ENCODE results near the gene PCCA. TPM values are rescaled to one million over a fixed set of nuclear protein-coding genes. Genes with fewer than 3 reads are reported as not detected.

PCCA gene
- total RNA-seq, 4 donors from 2014 or later: 34.6 to 58.4 (median 40.1) TPM

GRCh38 chr13:100291624-100292023 is 202.7 kb downstream of the PCCA start:
- H3K4me3 ChIP-seq: no peak overlapping the region
- no peak for TF ChIP-seq EP300 (IDR thresholded peaks at IDR 0.05)
- TF ChIP-seq POLR2A (IDR thresholded peaks at IDR 0.05): no peak
- TF ChIP-seq CTCF (IDR thresholded peaks at IDR 0.05): no peak
- no peak for TF ChIP-seq POLR2AphosphoS5 (IDR thresholded peaks at IDR 0.05)
- H3K36me3 ChIP-seq: peaks cover 0 to 12% of the 10 kb centered on the region in 2 donors
- no peak overlapping the region for H3K27ac ChIP-seq
- no peaks in the 10 kb centered on the region for H3K9me3 ChIP-seq
- no peak for ATAC-seq
- 85% methylated on average over 2 of the region's 2 CpGs; no CpG with 5 or more reads in 1 of the 2 donors for WGBS, 2 donors (ENCODE audit: low coverage in 1 of 2)
- H3K4me1 ChIP-seq: no peaks in the 10 kb centered on the region
- no peaks in the 10 kb centered on the region for H3K27me3 ChIP-seq

GRCh38 chr13:100297413-100297812 is 208.5 kb downstream of the PCCA start:
- H3K4me3 ChIP-seq: no peak overlapping the region
- ATAC-seq: no peak
- no peak overlapping the region for H3K27ac ChIP-seq
- H3K4me1 ChIP-seq: no peaks in the 10 kb centered on the region
- peaks cover 0 to 14% of the 10 kb centered on the region in 2 donors for H3K36me3 ChIP-seq
- TF ChIP-seq POLR2AphosphoS5 (IDR thresholded peaks at IDR 0.05) (no peak), EP300 (IDR thresholded peaks at IDR 0.05) (no peak), CTCF (IDR thresholded peaks at IDR 0.05) (no peak), POLR2A (IDR thresholded peaks at IDR 0.05) (no peak)
- no peaks in the 10 kb centered on the region for H3K9me3 ChIP-seq
- H3K27me3 ChIP-seq: no peaks in the 10 kb centered on the region
- 54 to 77% methylated on average over 5 of the region's 5 CpGs for WGBS, 2 donors (ENCODE audit: low coverage in 1 of 2)

- no peaks in the 10 kb centered on the region for H3K27me3 ChIP-seq
- H3K4me3 ChIP-seq: no peak overlapping the region
- no peak for ATAC-seq
- peaks cover 0 to 17% of the 10 kb centered on the region in 2 donors for H3K36me3 ChIP-seq
- H3K27ac ChIP-seq: no peak overlapping the region
- 50 to 83% methylated on average over 1 to 2 of the region's 2 CpGs for WGBS, 2 donors (ENCODE audit: low coverage in 1 of 2)
- H3K9me3 ChIP-seq: no peaks in the 10 kb centered on the region
- TF ChIP-seq POLR2AphosphoS5 (IDR thresholded peaks at IDR 0.05) (no peak), CTCF (IDR thresholded peaks at IDR 0.05) (no peak), EP300 (IDR thresholded peaks at IDR 0.05) (no peak), POLR2A (IDR thresholded peaks at IDR 0.05) (no peak)
- H3K4me1 ChIP-seq: no peaks in the 10 kb centered on the region
These were observed 209.3 kb downstream of the PCCA start for GRCh38 chr13:100298116-100298681.

GRCh38 chr13:100298691-100299090 is 209.8 kb downstream of the PCCA start:
- TF ChIP-seq EP300 (IDR thresholded peaks at IDR 0.05) (no peak), CTCF (IDR thresholded peaks at IDR 0.05) (no peak), POLR2AphosphoS5 (IDR thresholded peaks at IDR 0.05) (no peak), POLR2A (IDR thresholded peaks at IDR 0.05) (no peak)
- WGBS, 2 donors (ENCODE audit: low coverage in 1 of 2): 71% methylated on average over 2 of the region's 2 CpGs; no CpG with 5 or more reads in 1 of the 2 donors
- Histone ChIP-seq H3K27ac (no peak overlapping the region), H3K4me3 (no peak overlapping the region), H3K27me3 (no peaks in the 10 kb centered on the region), H3K36me3 (peaks cover 0 to 17% of the 10 kb centered on the region in 2 donors), H3K9me3 (no peaks in the 10 kb centered on the region), H3K4me1 (no peaks in the 10 kb centered on the region)
- ATAC-seq: no peak

GRCh38 chr13:100300243-100300642 is 211.3 kb downstream of the PCCA start:
- H3K4me1 ChIP-seq: no peaks in the 10 kb centered on the region
- no peak for ATAC-seq
- no peak for TF ChIP-seq CTCF (IDR thresholded peaks at IDR 0.05)
- TF ChIP-seq POLR2A (IDR thresholded peaks at IDR 0.05): no peak
- no peak for TF ChIP-seq EP300 (IDR thresholded peaks at IDR 0.05)
- TF ChIP-seq POLR2AphosphoS5 (IDR thresholded peaks at IDR 0.05): no peak
- no peak overlapping the region for H3K27ac ChIP-seq
- no peaks in the 10 kb centered on the region for H3K9me3 ChIP-seq
- H3K36me3 ChIP-seq: peaks cover 0 to 17% of the 10 kb centered on the region in 2 donors
- no peaks in the 10 kb centered on the region for H3K27me3 ChIP-seq
- 60 to 62% methylated on average over 3 of the region's 3 CpGs for WGBS, 2 donors (ENCODE audit: low coverage in 1 of 2)
- no peak overlapping the region for H3K4me3 ChIP-seq
